Tibial nerve (tissue), 4 donors: Measurements from ENCODE around the gene ZNF655. TPM values are rescaled to one million over a fixed set of nuclear protein-coding genes. Genes with fewer than 3 reads are reported as not detected.
A peak's percentile ranks its signal among the peaks of the same experiment; 100 is the strongest.
"Not testable (repeated sequence)": the region's sequence is repeated elsewhere in the genome, so short reads cannot be mapped to it uniquely, and the experiment has no call there.

Experiments used
- DNase-seq, 2 donors: peaks; one replicate each; pipeline ENCODE4 v3.0.0-alpha.2; 2019; ENCODE audit warnings: low spot score in 2 of 2
- H3K27ac ChIP-seq, 4 donors: fragments of 200-600 bp; sonication (generic) in 3 of 4; one replicate each; pipeline ENCODE4 v1.5.1; 2017 to 2019; ENCODE audit warnings: mild to moderate bottlenecking in 1 of 4
- H3K27me3 ChIP-seq, 2 donors: fragments of 200-600 bp; sonication (generic) in 1 of 2; one replicate each; pipeline versions ENCODE4 v1.5.1 to v1.6.0; 2017 to 2019
- H3K36me3 ChIP-seq, 3 donors: fragments of 200-600 bp; sonication (generic); one replicate each; pipeline ENCODE4 v1.5.1; 2018 to 2019
- H3K4me1 ChIP-seq, 4 donors: fragments of 200-600 bp; sonication (generic) in 3 of 4; one replicate each; pipeline ENCODE4 v1.5.1; 2017 to 2019
- H3K4me3 ChIP-seq, 4 donors: fragments of 200-600 bp; sonication (generic) in 3 of 4; one replicate each; pipeline ENCODE4 v1.5.1; 2017 to 2019; ENCODE audit warnings: mild to moderate bottlenecking in 1 of 4, moderate library complexity in 1 of 4
- H3K9me3 ChIP-seq, 4 donors: fragments of 200-600 bp; sonication (generic) in 3 of 4; one replicate each; pipeline ENCODE4 v1.5.1; 2017 to 2019
- CTCF ChIP-seq, 5 experiments: fragments of 200-600 bp in 3 of 5; fragments of 450-650 bp in 2 of 5; sonication (generic) in 3 of 5; IDR thresholded peaks; one replicate each; pipeline ENCODE4 v1.5.1; 2016 to 2019; ENCODE audit warnings: antibody characterized with exemption in 5 of 5, mild to moderate bottlenecking in 3 of 5, moderate library complexity in 2 of 5
- EP300 ChIP-seq, 2 donors: sonication (generic); formaldehyde crosslinking; IDR thresholded peaks; one replicate each; pipeline ENCODE4 v1.6.1; 2017; ENCODE audit warnings: antibody characterized with exemption in 2 of 2, mild to moderate bottlenecking in 1 of 2
- POLR2A ChIP-seq, 2 donors: fragments of 450-650 bp; IDR thresholded peaks; one replicate each; pipeline ENCODE4 v1.6.1; 2017; ENCODE audit warnings: antibody characterized with exemption in 2 of 2, mild to moderate bottlenecking in 2 of 2, moderate library complexity in 2 of 2
- WGBS, 2 donors: methylation state at CpG; one replicate each; pipeline ENCODE4 v1.1.5; 2018; 5-methylcytosine and 5-hydroxymethylcytosine counted together
- total RNA-seq, 4 donors: library from RNA; depleted of rRNA; stranded (reverse); fragments of >200 nt; gene quantifications; one replicate each; pipeline ENCODE4 v1.1.0, GENCODE V29; 2016

Gene ZNF655
- total RNA-seq, 4 donors from 2014 or later: 90.8 to 140 (median 104) TPM

- Histone ChIP-seq H3K4me3 (no peak overlapping the region), H3K27ac (no peak overlapping the region), H3K27me3 (no peaks in the 10 kb centered on the region), H3K9me3 (no peaks in the 10 kb centered on the region), H3K36me3 (peaks cover 5 to 68% (median 14%) of the 10 kb centered on the region in 3 donors), H3K4me1 (peaks cover 0 to 57% (median 20%) of the 10 kb centered on the region in 4 donors)
- TF ChIP-seq POLR2A (IDR thresholded peaks at IDR 0.05) (no peak), EP300 (IDR thresholded peaks at IDR 0.05) (no peak), CTCF (IDR thresholded peaks at IDR 0.05) (no peak)
- WGBS, 2 donors: 75 to 84% methylated on average over 7 of the region's 7 CpGs
- DNase-seq: no peak
Measured at GRCh38 chr7:99560834-99561736, 2.6 kb downstream of the ZNF655 start.

DNA sequence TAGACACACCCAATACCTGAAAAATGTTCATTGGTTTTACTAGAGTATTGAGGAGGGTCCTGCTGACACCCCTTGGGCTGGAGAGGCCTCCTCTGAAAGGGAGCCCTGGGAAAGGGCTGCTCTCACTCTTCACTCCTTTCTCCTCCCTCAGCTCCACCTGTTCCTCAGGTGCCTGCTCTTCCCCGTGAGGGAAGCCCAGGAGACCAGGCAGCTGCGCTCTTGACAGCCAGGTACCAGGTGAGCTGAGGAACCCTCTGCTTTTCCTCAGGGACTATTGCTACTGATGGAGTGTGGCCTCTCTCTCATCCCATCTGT is 3.3 kb downstream of the ZNF655 start:
- WGBS, 2 donors: 97 to 100% methylated on average over 2 of the region's 2 CpGs
- DNase-seq: no peak
- H3K27me3 ChIP-seq: no peaks in the 10 kb centered on the region
- H3K4me1 ChIP-seq: peaks cover 0 to 51% (median 19%) of the 10 kb centered on the region in 4 donors
- H3K27ac ChIP-seq: no peak overlapping the region
- no peak overlapping the region for H3K4me3 ChIP-seq
- H3K9me3 ChIP-seq: no peaks in the 10 kb centered on the region
- peaks cover 5 to 69% (median 14%) of the 10 kb centered on the region in 3 donors for H3K36me3 ChIP-seq
- no peak for TF ChIP-seq EP300 (IDR thresholded peaks at IDR 0.05)
- TF ChIP-seq CTCF (IDR thresholded peaks at IDR 0.05): no peak
- TF ChIP-seq POLR2A (IDR thresholded peaks at IDR 0.05): no peak

DNA sequence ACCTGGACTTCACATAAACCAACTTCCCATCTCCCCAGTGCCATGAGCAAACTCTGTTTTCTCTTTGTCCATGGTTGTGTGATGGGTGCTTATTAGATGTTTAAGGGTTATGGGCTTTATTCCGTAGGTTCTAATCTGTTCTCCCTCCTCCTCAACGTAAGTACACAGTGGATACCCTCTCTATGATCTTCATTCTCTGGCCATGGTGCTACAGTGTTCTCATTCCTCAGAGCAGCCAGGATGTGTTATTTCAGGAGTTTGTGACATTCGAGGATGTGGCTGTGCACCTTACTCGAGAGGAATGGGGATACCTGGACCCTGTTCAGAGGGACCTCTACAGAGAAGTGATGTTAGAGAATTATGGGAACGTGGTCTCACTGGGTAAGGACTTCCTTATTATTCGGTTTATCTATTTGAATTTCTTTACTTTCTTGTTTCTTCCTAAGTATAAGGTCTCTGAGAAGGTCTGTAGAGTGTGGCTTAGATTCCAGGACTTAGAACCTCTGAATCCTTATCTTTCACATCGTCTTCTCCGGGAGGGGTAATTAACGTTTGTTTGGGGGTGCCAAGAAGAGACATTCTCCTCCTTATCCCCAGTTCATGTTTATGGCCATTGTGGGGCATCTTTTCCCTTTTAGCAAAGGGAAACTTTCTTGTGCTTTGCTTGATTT is 3.8 kb downstream of the ZNF655 start:
- H3K36me3 ChIP-seq: peaks cover 5 to 67% (median 14%) of the 10 kb centered on the region in 3 donors
- no peak for TF ChIP-seq CTCF (IDR thresholded peaks at IDR 0.05)
- TF ChIP-seq EP300 (IDR thresholded peaks at IDR 0.05): no peak
- TF ChIP-seq POLR2A (IDR thresholded peaks at IDR 0.05): no peak
- no peaks in the 10 kb centered on the region for H3K9me3 ChIP-seq
- 81 to 89% methylated on average over 9 of the region's 9 CpGs for WGBS, 2 donors
- H3K4me1 ChIP-seq: peaks cover 0 to 45% (median 14%) of the 10 kb centered on the region in 4 donors
- DNase-seq: no peak
- H3K27ac ChIP-seq: peak overlapping the region in 1 of 4 donors; percentile 1
- H3K4me3 ChIP-seq: no peak overlapping the region
- no peaks in the 10 kb centered on the region for H3K27me3 ChIP-seq

GRCh38 chr7:99562832-99563231 is 4.4 kb downstream of the ZNF655 start:
- Histone ChIP-seq H3K4me3 (no peak overlapping the region), H3K9me3 (no peaks in the 10 kb centered on the region), H3K4me1 (peaks cover 0 to 40% (median 11%) of the 10 kb centered on the region in 4 donors), H3K27me3 (no peaks in the 10 kb centered on the region), H3K36me3 (peaks cover 5 to 67% (median 14%) of the 10 kb centered on the region in 3 donors), H3K27ac (peak overlapping the region in 1 of 4 donors; percentile 1)
- TF ChIP-seq POLR2A (IDR thresholded peaks at IDR 0.05) (no peak), CTCF (IDR thresholded peaks at IDR 0.05) (no peak), EP300 (IDR thresholded peaks at IDR 0.05) (no peak)
- 34 to 49% methylated on average over 2 of the region's 2 CpGs for WGBS, 2 donors
- DNase-seq: no peak

GRCh38 chr7:99563650-99564049 is 5.2 kb downstream of the ZNF655 start:
- peaks cover 0 to 40% (median 11%) of the 10 kb centered on the region in 4 donors for H3K4me1 ChIP-seq
- no peak for TF ChIP-seq CTCF (IDR thresholded peaks at IDR 0.05)
- no peak for TF ChIP-seq POLR2A (IDR thresholded peaks at IDR 0.05)
- no peak for TF ChIP-seq EP300 (IDR thresholded peaks at IDR 0.05)
- 87 to 88% methylated on average over 10 of the region's 10 CpGs for WGBS, 2 donors
- H3K9me3 ChIP-seq: no peaks in the 10 kb centered on the region
- H3K27me3 ChIP-seq: no peaks in the 10 kb centered on the region
- DNase-seq: no peak
- no peak overlapping the region for H3K27ac ChIP-seq
- peaks cover 5 to 73% (median 14%) of the 10 kb centered on the region in 3 donors for H3K36me3 ChIP-seq
- H3K4me3 ChIP-seq: no peak overlapping the region

DNA sequence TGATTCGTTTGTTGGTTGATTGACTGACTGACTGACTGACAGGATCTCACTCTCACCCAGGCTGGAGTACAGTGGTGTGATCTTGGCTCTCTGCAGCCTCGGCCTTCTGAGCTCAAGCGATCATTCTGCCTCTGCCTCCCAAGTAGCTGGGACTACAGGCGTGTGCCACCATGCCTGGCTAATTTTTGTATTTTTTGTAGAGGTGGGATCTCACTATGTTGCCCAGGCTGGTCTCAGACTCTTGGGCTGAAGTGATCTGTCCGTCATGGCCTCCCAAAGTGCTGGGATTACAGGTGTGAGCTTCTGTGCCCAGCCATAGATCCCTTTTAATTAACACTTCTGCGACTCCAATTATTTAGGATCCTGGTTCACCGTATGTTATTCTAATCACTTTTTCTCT is 10.3 kb downstream of the ZNF655 start:
- 92 to 98% methylated on average over 7 of the region's 7 CpGs for WGBS, 2 donors
- peaks cover 3 to 83% (median 3%) of the 10 kb centered on the region in 3 donors for H3K36me3 ChIP-seq

More for the DNA sequence above, 10.3 kb downstream of the ZNF655 start:
- DNase-seq, H3K27ac ChIP-seq, H3K9me3 ChIP-seq, H3K4me1 ChIP-seq, H3K27me3 ChIP-seq, H3K4me3 ChIP-seq: not testable (repeated sequence)
